GM23248 (cell line): ENCODE measurements around the gene PYGB. TPM values are rescaled to one million over a fixed set of nuclear protein-coding genes. Genes with fewer than 3 reads are reported as not detected.

Source experiments
- DNase-seq: peaks from one replicate; pipeline ENCODE4 v3.0.0-alpha.2; 2015
- H2AFZ ChIP-seq: fragments of 200-600 bp; sonication (generic); 2 replicates; pipeline ENCODE4 v1.6.1; 2016; ENCODE audit warnings: antibody characterized with exemption
- H3F3A ChIP-seq: fragments of 200-600 bp; sonication (generic); 2 replicates; pipeline ENCODE4 v1.6.1; 2016; ENCODE audit warnings: mild to moderate bottlenecking, antibody characterized with exemption, mixed run types; ENCODE audit not compliant: insufficient read depth
- H3K27ac ChIP-seq: fragments of 200-600 bp; sonication (generic); 2 replicates; pipeline ENCODE4 v1.5.1; 2016; ENCODE audit warnings: mild to moderate bottlenecking
- H3K27me3 ChIP-seq: fragments of 200-600 bp; sonication (generic); replicated peaks from 2 replicates; pipeline ENCODE4 v1.6.1; 2016; ENCODE audit warnings: mild to moderate bottlenecking; ENCODE audit not compliant: insufficient read depth
- H3K36me3 ChIP-seq: fragments of 200-600 bp; sonication (generic); 2 replicates; pipeline ENCODE4 v1.6.1; 2016; ENCODE audit warnings: low read depth, mild to moderate bottlenecking
- H3K4me1 ChIP-seq: fragments of 200-600 bp; sonication (generic); 2 replicates; pipeline ENCODE4 v1.6.1; 2016; ENCODE audit warnings: mild to moderate bottlenecking; ENCODE audit not compliant: insufficient read depth
- H3K4me2 ChIP-seq: fragments of 200-600 bp; sonication (generic); one replicate; pipeline ENCODE4 v1.6.1; 2016; ENCODE audit warnings: mild to moderate bottlenecking; ENCODE audit not compliant: unreplicated experiment
- H3K4me3 ChIP-seq: fragments of 200-600 bp; sonication (generic); 2 replicates; pipeline ENCODE4 v1.5.1; 2016; ENCODE audit warnings: mild to moderate bottlenecking
- H3K79me2 ChIP-seq: fragments of 200-600 bp; sonication (generic); 2 replicates; pipeline ENCODE4 v1.6.1; 2016; ENCODE audit warnings: mild to moderate bottlenecking; ENCODE audit not compliant: insufficient read depth
- H3K9ac ChIP-seq: fragments of 200-600 bp; sonication (generic); 2 replicates; pipeline ENCODE4 v1.6.1; 2016; ENCODE audit warnings: mild to moderate bottlenecking
- H3K9me2 ChIP-seq: fragments of 200-600 bp; sonication (generic); 2 replicates; pipeline ENCODE4 v1.6.1; 2016; ENCODE audit warnings: mixed run types, mild to moderate bottlenecking, moderate library complexity; ENCODE audit not compliant: insufficient read depth
- H3K9me3 ChIP-seq: fragments of 200-600 bp; sonication (generic); one replicate; pipeline ENCODE4 v1.6.1; 2017; ENCODE audit warnings: low read depth
- H4K20me1 ChIP-seq: fragments of 200-600 bp; sonication (generic); 2 replicates; pipeline ENCODE4 v1.6.0; 2016; ENCODE audit not compliant: insufficient read depth
- EZH2 ChIP-seq: fragments of 200-600 bp; sonication (generic); IDR thresholded peaks from 2 replicates; pipeline ENCODE4 v1.6.1; 2018; ENCODE audit warnings: antibody characterized with exemption, mild to moderate bottlenecking; ENCODE audit not compliant: insufficient read depth, poor library complexity, severe bottlenecking
- EZH2phosphoT487 ChIP-seq: fragments of 200-600 bp; sonication (generic); IDR thresholded peaks from 2 replicates; pipeline ENCODE4 v1.6.1; 2018; ENCODE audit warnings: antibody characterized with exemption, moderate library complexity, mild to moderate bottlenecking, low read depth; ENCODE audit not compliant: insufficient read depth
- WGBS, 2 experiments: methylation state at CpG; one replicate each; pipeline ENCODE4 v1.1.6; 2015 to 2017; ENCODE audit warnings: low lambda C conversion rate in 2 of 2, low coverage in 1 of 2; ENCODE audit errors: missing lambda C conversion rate in 2 of 2; 5-methylcytosine and 5-hydroxymethylcytosine counted together
- in situ Hi-C: fragments of 300-500 bp; cut with MboI; formaldehyde crosslinking; loops from 2 replicates; pipeline ENCODE4 v1.15.0; 2020
- polyA plus RNA-seq: library from polyadenylated mRNA; unstranded; fragments of >200 nt; fragmentation: Nextera tagmentation; extraction: Ambion mirVana; gene quantifications from 2 replicates; pipeline ENCODE4 v1.2.1, GENCODE V29; 2016
- total RNA-seq: library from RNA; depleted of rRNA; stranded (reverse); fragments of >200 nt; shearing (Covaris generic); gene quantifications from 2 replicates; pipeline ENCODE4 v1.2.3, GENCODE V29; 2014

Gene PYGB
- total and polyA plus RNA-seq, 2 experiments from 2014 or later, result 74.1 to 116 TPM

DNA sequence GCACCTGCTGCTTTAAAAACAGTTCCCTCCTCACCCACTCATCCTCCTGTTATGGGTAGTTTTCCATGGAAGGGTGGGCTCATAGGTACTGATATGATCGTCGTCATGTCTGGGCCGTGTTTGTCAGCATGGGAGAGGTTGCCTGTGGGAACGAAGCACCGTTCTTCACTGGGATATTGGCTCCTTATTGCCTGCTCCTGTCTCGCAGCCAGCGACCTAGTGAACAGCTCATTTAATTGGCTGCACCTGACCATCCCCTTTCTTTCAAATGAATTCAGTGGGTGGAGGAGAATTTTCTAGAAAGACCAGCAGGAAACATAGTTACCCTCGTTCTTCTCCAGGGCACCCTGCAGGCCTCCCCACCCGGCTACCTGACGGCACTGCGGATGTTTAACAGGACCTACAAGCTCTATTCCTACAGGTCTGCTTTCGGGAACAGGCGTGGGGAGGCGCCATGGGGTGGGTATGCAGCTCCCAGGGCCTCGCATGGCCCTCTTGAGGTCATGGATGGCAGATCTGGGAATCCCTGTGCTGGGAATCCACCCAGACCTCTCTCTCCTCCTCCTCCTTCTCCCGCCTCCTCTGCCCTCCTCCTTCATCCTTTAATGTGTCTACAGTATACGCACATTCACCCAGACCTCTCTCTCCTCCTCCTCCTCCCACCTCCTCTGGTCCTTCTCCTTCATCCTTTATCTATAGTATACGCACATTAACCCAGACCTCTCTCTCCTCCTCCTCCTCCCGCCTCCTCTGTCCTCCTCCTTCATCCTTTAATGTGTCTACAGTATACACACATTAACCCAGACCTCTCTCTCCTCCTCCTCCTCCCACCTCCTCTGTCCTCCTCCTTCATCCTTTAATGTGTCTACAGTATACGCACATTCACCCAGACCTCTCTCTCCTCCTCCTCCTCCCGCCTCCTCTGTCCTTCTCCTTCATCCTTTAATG lies 30.4 kb upstream of the PYGB start:
- no peak overlapping the region for H3K4me3 ChIP-seq
- H4K20me1 ChIP-seq, result no peaks in the 10 kb centered on the region
- no peak overlapping the region for H3K4me2 ChIP-seq
- DNase-seq, result no peak
- no peaks in the 10 kb centered on the region for H3K4me1 ChIP-seq
- no peak overlapping the region for H3K27ac ChIP-seq
- H3K27me3 ChIP-seq, result no peaks in the 10 kb centered on the region
- no peak overlapping the region for H2AFZ ChIP-seq
- H3K9me3 ChIP-seq, result no peaks in the 10 kb centered on the region
- no peaks in the 10 kb centered on the region for H3K9me2 ChIP-seq
- H3K79me2 ChIP-seq, result no peaks in the 10 kb centered on the region
- no peaks in the 10 kb centered on the region for H3F3A ChIP-seq
- TF ChIP-seq EZH2 (no peak), EZH2phosphoT487 (no peak)
- H3K9ac ChIP-seq, result no peak overlapping the region
- WGBS, 2 experiments, result 96 to 97% methylated on average over 15 to 21 of the region's 21 CpGs
- peaks cover 13% of the 10 kb centered on the region; the same call in 1 of the 2 replicates for H3K36me3 ChIP-seq
- in situ Hi-C loops, result no loop called here

DNA sequence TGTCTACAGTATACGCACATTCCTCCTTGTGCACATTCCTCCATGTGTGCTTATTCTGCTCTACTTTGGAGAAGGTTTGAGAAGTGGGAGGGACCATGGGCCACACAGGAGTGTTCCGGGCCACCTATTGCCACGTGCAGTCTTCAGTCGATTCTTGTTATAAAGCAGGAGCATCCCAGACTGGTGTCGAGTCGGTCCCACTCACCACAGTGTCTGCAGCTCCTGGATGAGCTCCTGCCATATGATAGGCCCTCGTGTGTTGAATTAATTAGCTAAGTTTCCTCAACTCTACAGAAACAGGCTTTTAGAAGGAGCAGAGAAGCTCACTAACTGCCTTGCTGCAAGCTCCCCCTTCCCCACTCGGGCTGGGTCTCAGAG lies 29.8 kb upstream of the PYGB start:
- no peaks in the 10 kb centered on the region for H3K27me3 ChIP-seq
- H3K79me2 ChIP-seq, result no peaks in the 10 kb centered on the region
- no peak for TF ChIP-seq EZH2
- TF ChIP-seq EZH2phosphoT487, result no peak
- no peak overlapping the region for H3K4me2 ChIP-seq
- no peak overlapping the region for H2AFZ ChIP-seq
- 76 to 80% methylated on average over 8 of the region's 8 CpGs for WGBS, 2 experiments
- in situ Hi-C loops, result no loop called here
- no peak overlapping the region for H3K9ac ChIP-seq
- H3K36me3 ChIP-seq, result peaks cover 11% of the 10 kb centered on the region; the same call in 1 of the 2 replicates
- H3K9me3 ChIP-seq, result no peaks in the 10 kb centered on the region
- H3F3A ChIP-seq, result no peaks in the 10 kb centered on the region
- no peaks in the 10 kb centered on the region for H4K20me1 ChIP-seq
- no peaks in the 10 kb centered on the region for H3K4me1 ChIP-seq
- H3K27ac ChIP-seq, result no peak overlapping the region
- no peak overlapping the region for H3K4me3 ChIP-seq
- DNase-seq, result no peak
- H3K9me2 ChIP-seq, result no peaks in the 10 kb centered on the region

DNA sequence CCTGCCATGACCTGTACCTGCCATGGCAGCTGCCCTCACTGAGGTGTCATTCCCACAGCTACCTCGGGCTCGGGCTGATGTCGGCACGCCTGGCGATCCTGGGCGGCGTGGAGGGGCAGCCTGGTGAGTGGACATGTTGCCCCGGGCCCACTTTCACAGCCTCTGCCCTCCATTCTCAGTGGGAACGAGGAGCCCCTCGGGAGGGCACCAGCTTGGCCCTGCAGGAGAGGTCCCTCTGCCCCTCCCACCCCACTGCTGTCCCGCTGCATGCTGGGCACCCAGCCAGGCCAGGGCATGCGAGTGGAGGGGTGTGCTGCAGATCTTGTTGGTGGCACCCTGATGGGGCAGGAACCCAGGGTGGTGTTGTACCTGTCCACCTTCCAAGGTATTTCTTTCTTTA lies 29.4 kb upstream of the PYGB start:
- peaks cover 2% of the 10 kb centered on the region for H3K4me1 ChIP-seq
- H3K9me2 ChIP-seq, result no peaks in the 10 kb centered on the region
- H3K9me3 ChIP-seq, result no peaks in the 10 kb centered on the region
- no peak overlapping the region for H3K27ac ChIP-seq
- H3K79me2 ChIP-seq, result no peaks in the 10 kb centered on the region
- H3K36me3 ChIP-seq, result peaks cover 11% of the 10 kb centered on the region; the same call in 1 of the 2 replicates
- no peak overlapping the region for H3K4me2 ChIP-seq
- in situ Hi-C loops, result no loop called here
- H3F3A ChIP-seq, result peaks cover under 1% of the 10 kb centered on the region
- H3K9ac ChIP-seq, result no peak overlapping the region
- no peak overlapping the region for H3K4me3 ChIP-seq
- H4K20me1 ChIP-seq, result no peaks in the 10 kb centered on the region
- no peak overlapping the region for H2AFZ ChIP-seq
- TF ChIP-seq EZH2 (no peak), EZH2phosphoT487 (no peak)
- DNase-seq, result no peak
- 91 to 96% methylated on average over 8 to 12 of the region's 12 CpGs for WGBS, 2 experiments
- H3K27me3 ChIP-seq, result no peaks in the 10 kb centered on the region

DNA sequence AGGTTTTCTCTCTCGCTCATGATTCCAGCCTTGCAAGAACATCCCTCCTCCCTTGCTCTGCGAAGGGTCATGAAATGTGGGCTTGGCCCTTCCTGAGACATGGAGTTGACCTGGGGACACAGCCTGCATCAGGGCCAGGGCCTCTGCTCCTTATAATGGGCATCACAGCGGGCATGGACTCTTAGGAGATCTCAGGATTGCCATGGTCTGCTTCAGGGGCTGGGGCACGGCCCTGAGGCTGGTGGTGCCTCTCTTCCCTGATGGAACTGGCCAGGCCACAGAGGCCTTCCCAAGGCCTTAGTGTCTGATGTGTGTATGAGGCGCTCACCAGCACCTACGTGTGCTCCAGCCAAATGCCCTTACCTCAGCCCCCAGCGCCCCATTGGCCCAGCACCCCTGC lies 28.5 kb upstream of the PYGB start:
- Histone ChIP-seq H3K27ac (no peak overlapping the region), H3K79me2 (no peaks in the 10 kb centered on the region), H2AFZ (no peak overlapping the region), H3K27me3 (no peaks in the 10 kb centered on the region), H3K9ac (no peak overlapping the region), H4K20me1 (no peaks in the 10 kb centered on the region), H3F3A (peaks cover 10% of the 10 kb centered on the region), H3K9me3 (no peaks in the 10 kb centered on the region), H3K4me2 (no peak overlapping the region), H3K4me1 (peaks cover 9% of the 10 kb centered on the region), H3K36me3 (peaks cover 11% of the 10 kb centered on the region; the same call in 1 of the 2 replicates), H3K4me3 (no peak overlapping the region), H3K9me2 (no peaks in the 10 kb centered on the region)
- WGBS, 2 experiments, result 97 to 99% methylated on average over 7 of the region's 7 CpGs
- DNase-seq, result no peak
- TF ChIP-seq EZH2phosphoT487 (no peak), EZH2 (no peak)
- in situ Hi-C loops, result no loop called here
